Smooth muscle cell (in vitro differentiated cells): ENCODE results near the gene ALX4. TPM values are rescaled to one million over a fixed set of nuclear protein-coding genes. Genes with fewer than 3 reads are reported as not detected.

Experiments used
- DNase-seq: peaks from one replicate; lab custom pipeline; 2025; ENCODE audit not compliant: unreplicated experiment; lab: John Stamatoyannopoulos, UW
- H2AFZ ChIP-seq: fragments of 200-600 bp; sonication (generic); 2 replicates; pipeline ENCODE4 v1.6.0; 2016; ENCODE audit warnings: antibody characterized with exemption, low read depth, mild to moderate bottlenecking
- H3F3A ChIP-seq: fragments of 200-600 bp; sonication (generic); 2 replicates; pipeline ENCODE4 v1.6.0; 2017; ENCODE audit warnings: antibody characterized with exemption, low read depth
- H3K27ac ChIP-seq: fragments of 200-600 bp; sonication (generic); 2 replicates; pipeline ENCODE4 v1.5.1; 2016; ENCODE audit warnings: low read depth, mild to moderate bottlenecking
- H3K27me3 ChIP-seq: fragments of 200-600 bp; sonication (generic); 2 replicates; pipeline ENCODE4 v1.6.1; 2016; ENCODE audit warnings: low read depth, mild to moderate bottlenecking
- H3K36me3 ChIP-seq: fragments of 200-600 bp; sonication (generic); 2 replicates; pipeline ENCODE4 v1.5.1; 2016; ENCODE audit warnings: low read depth
- H3K4me1 ChIP-seq: fragments of 200-600 bp; sonication (generic); 2 replicates; pipeline ENCODE4 v1.5.1; 2016; ENCODE audit warnings: low read depth
- H3K4me2 ChIP-seq: fragments of 200-600 bp; sonication (generic); 2 replicates; pipeline ENCODE4 v1.6.0; 2016; ENCODE audit warnings: mild to moderate bottlenecking
- H3K4me3 ChIP-seq: fragments of 200-600 bp; sonication (generic); 2 replicates; pipeline ENCODE4 v1.5.1; 2016; ENCODE audit warnings: mild to moderate bottlenecking
- H3K79me2 ChIP-seq: fragments of 200-600 bp; sonication (generic); 2 replicates; pipeline ENCODE4 v1.6.0; 2016; ENCODE audit warnings: low read depth, mild to moderate bottlenecking
- H3K9ac ChIP-seq: fragments of 200-600 bp; sonication (generic); 2 replicates; pipeline ENCODE4 v1.6.0; 2016; ENCODE audit warnings: low read depth
- H3K9me3 ChIP-seq: fragments of 200-600 bp; sonication (generic); replicated peaks from 2 replicates; pipeline ENCODE4 v1.5.1; 2016; ENCODE audit warnings: low read depth
- H4K20me1 ChIP-seq: fragments of 200-600 bp; sonication (generic); 2 replicates; pipeline ENCODE4 v1.6.0; 2016; ENCODE audit warnings: low read depth
- WGBS: methylation state at CpG from one replicate; pipeline ENCODE4 v1.1.7; 2016; ENCODE audit warnings: low lambda C conversion rate; 5-methylcytosine and 5-hydroxymethylcytosine counted together
- polyA plus RNA-seq: library from polyadenylated mRNA; unstranded; fragments of >200 nt; fragmentation: Nextera tagmentation; extraction: Ambion mirVana; gene quantifications from 2 replicates; pipeline ENCODE4 v1.2.1, GENCODE V29; 2016
- total RNA-seq: library from RNA; depleted of rRNA; stranded (reverse); fragments of >200 nt; gene quantifications from 2 replicates; pipeline ENCODE4 v1.2.3, GENCODE V29; 2014
- TF ChIP-seq, protein P1 (sequence below): fragments of 200-600 bp; sonication (generic); IDR thresholded peaks from 2 replicates; pipeline ENCODE4 v1.5.1; 2017; ENCODE audit warnings: borderline replicate concordance, mild to moderate bottlenecking, antibody characterized with exemption; ENCODE audit not compliant: insufficient read depth, poor library complexity, severe bottlenecking

Gene ALX4
- total and polyA plus RNA-seq, 2 experiments from 2014 or later: not detected

- H3K4me1 ChIP-seq: peaks cover 24% of the 10 kb centered on the region
- no peak overlapping the region for H3K9ac ChIP-seq
- H3F3A ChIP-seq: no peaks in the 10 kb centered on the region
- TF ChIP-seq, protein P1, sequence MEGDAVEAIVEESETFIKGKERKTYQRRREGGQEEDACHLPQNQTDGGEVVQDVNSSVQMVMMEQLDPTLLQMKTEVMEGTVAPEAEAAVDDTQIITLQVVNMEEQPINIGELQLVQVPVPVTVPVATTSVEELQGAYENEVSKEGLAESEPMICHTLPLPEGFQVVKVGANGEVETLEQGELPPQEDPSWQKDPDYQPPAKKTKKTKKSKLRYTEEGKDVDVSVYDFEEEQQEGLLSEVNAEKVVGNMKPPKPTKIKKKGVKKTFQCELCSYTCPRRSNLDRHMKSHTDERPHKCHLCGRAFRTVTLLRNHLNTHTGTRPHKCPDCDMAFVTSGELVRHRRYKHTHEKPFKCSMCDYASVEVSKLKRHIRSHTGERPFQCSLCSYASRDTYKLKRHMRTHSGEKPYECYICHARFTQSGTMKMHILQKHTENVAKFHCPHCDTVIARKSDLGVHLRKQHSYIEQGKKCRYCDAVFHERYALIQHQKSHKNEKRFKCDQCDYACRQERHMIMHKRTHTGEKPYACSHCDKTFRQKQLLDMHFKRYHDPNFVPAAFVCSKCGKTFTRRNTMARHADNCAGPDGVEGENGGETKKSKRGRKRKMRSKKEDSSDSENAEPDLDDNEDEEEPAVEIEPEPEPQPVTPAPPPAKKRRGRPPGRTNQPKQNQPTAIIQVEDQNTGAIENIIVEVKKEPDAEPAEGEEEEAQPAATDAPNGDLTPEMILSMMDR: no peak
- H4K20me1 ChIP-seq: no peaks in the 10 kb centered on the region
- WGBS: 2% methylated on average over 48 of the region's 49 CpGs
- peak overlapping the region; percentile 20 for H3K4me3 ChIP-seq
- H3K9me3 ChIP-seq: no peaks in the 10 kb centered on the region
- DNase-seq: no peak
- H3K79me2 ChIP-seq: no peaks in the 10 kb centered on the region
- peaks cover 100% of the 10 kb centered on the region for H3K27me3 ChIP-seq
- no peak overlapping the region for H3K27ac ChIP-seq
- H2AFZ ChIP-seq: no peak overlapping the region
- no peaks in the 10 kb centered on the region for H3K36me3 ChIP-seq
- peak overlapping the region; percentile 91 for H3K4me2 ChIP-seq
These were observed 729 bp upstream of the ALX4 start for GRCh38 chr11:44310463-44311272.

- Histone ChIP-seq H3K4me1 (peaks cover 29% of the 10 kb centered on the region), H3K4me2 (peak overlapping the region; percentile 91), H3K27me3 (peaks cover 100% of the 10 kb centered on the region), H3K4me3 (peak overlapping the region; percentile 45), H3K9ac (no peak overlapping the region), H3K9me3 (no peaks in the 10 kb centered on the region), H3F3A (no peaks in the 10 kb centered on the region), H4K20me1 (no peaks in the 10 kb centered on the region), H2AFZ (no peak overlapping the region), H3K79me2 (no peaks in the 10 kb centered on the region), H3K36me3 (no peaks in the 10 kb centered on the region), H3K27ac (no peak overlapping the region)
- WGBS: no CpG with 5 or more reads among the region's 6 CpGs
- TF ChIP-seq, protein P1: no peak
- no peak for DNase-seq
These were observed 195 bp upstream of the ALX4 start for GRCh38 chr11:44310206-44310462.

DNA sequence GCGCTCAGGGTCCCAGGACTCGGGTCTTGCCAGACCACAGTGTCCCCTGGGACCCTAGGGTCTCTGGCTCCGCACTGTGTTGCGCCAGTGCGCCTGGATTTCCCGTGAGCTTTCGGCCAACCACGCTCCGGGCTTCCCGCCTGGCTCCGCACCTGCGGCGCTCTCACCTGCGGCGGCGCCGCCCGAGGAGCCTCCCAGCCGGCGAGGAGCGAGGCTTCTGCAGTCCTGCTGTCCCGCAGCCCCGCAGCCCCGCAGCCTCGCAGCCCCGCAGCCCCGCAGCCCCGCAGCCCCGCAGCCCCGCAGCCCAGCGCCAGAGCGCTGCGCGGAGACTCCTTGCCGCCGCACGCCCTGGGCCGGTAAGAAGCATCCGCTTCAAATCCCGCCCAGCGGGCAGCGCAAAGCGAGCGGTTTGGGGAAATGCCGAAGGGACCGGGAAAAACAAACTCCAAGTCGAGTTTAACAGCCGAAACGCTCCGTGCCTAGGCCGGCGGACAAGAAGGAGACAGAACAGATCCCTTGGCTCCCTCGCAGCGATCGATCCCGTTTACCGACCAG is 939 bp downstream of the ALX4 start:
- no peak for DNase-seq

More for the DNA sequence above, 939 bp downstream of the ALX4 start:
- Histone ChIP-seq H3K9ac (no peak overlapping the region), H4K20me1 (no peaks in the 10 kb centered on the region), H3K4me3 (peak overlapping the region; percentile 45), H3K36me3 (no peaks in the 10 kb centered on the region), H3K27me3 (peaks cover 100% of the 10 kb centered on the region), H3K4me2 (peak overlapping the region; percentile 91), H3K9me3 (no peaks in the 10 kb centered on the region), H3K4me1 (peaks cover 38% of the 10 kb centered on the region), H2AFZ (no peak overlapping the region), H3F3A (no peaks in the 10 kb centered on the region), H3K27ac (no peak overlapping the region), H3K79me2 (no peaks in the 10 kb centered on the region)
- WGBS: 3% methylated on average over 32 of the region's 57 CpGs
- TF ChIP-seq, protein P1: no peak
